ENCODE measurements around the gene GAGE12E.
"Not testable (repeated sequence)": the region's sequence is repeated elsewhere in the genome, so short reads cannot be mapped to it uniquely, and the experiment has no call there.

GAGE12E gene

GRCh38 chrX:49550989-49551388 lies at the start of gene GAGE12E:
Gene GAGE12E, plus strand, starts transcription at chrX:49551289. Its CDS starts 1,155 bp downstream, at chrX:49552444.
- DNase-seq (ENCODE audit: extremely low read depth, insufficient read length); H3K27me3 ChIP-seq (replicated peaks; ENCODE audit: control insufficient read depth, insufficient read depth, low read length); H3K4me3 ChIP-seq (replicated peaks; ENCODE audit: low read depth, low read length); H3K36me3 ChIP-seq (ENCODE audit: control insufficient read depth, insufficient read depth, low read length): not testable (repeated sequence)

GRCh38 chrX:49531877-49532276 lies 19.2 kb upstream of the GAGE12E start, which contains the start of gene GAGE12C:
Gene GAGE12C, plus strand, starts transcription at chrX:49532177. Its CDS starts 1,155 bp downstream, at chrX:49533332.
- not testable (repeated sequence) for H3K4me3 ChIP-seq (replicated peaks; ENCODE audit: low read depth, low read length); DNase-seq (ENCODE audit: extremely low read depth, insufficient read length); H3K36me3 ChIP-seq (ENCODE audit: control insufficient read depth, insufficient read depth, low read length); H3K27me3 ChIP-seq (replicated peaks; ENCODE audit: control insufficient read depth, insufficient read depth, low read length)

GRCh38 chrX:49541433-49541832 lies 9.7 kb upstream of the GAGE12E start, which contains the start of gene GAGE12D:
Gene GAGE12D, plus strand, starts transcription at chrX:49541733. Its CDS starts 1,155 bp downstream, at chrX:49542888.
- not testable (repeated sequence) for DNase-seq (ENCODE audit: extremely low read depth, insufficient read length); H3K36me3 ChIP-seq (ENCODE audit: control insufficient read depth, insufficient read depth, low read length); H3K4me3 ChIP-seq (replicated peaks; ENCODE audit: low read depth, low read length); H3K27me3 ChIP-seq (replicated peaks; ENCODE audit: control insufficient read depth, insufficient read depth, low read length)

DNA sequence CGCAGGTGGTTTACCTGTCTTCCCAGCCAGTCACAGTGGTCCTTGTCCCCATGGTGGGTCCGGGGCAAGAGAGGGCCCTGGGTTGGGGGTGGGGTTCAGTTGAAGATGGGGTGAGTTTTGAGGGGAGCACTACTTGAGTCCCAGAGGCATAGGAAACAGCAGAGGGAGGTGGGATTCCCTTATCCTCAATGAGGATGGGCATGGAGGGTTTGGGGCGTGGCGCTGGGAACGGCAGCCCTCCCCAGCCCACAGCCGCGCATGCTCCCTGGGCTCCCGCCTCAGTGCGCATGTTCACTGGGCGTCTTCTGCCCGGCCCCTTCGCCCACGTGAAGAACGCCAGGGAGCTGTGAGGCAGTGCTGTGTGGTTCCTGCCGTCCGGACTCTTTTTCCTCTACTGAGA lies 9.5 kb downstream of the GAGE12E start, which contains the start of gene GAGE12F:
GAGE12F (plus strand) TSS at position 301 of the 400 bp plus-strand sequence. CDS start 1,155 bp downstream, outside the sequence.
- not testable (repeated sequence) for H3K36me3 ChIP-seq (ENCODE audit: control insufficient read depth, insufficient read depth, low read length); DNase-seq (ENCODE audit: extremely low read depth, insufficient read length); H3K4me3 ChIP-seq (replicated peaks; ENCODE audit: low read depth, low read length); H3K27me3 ChIP-seq (replicated peaks; ENCODE audit: control insufficient read depth, insufficient read depth, low read length)

DNA sequence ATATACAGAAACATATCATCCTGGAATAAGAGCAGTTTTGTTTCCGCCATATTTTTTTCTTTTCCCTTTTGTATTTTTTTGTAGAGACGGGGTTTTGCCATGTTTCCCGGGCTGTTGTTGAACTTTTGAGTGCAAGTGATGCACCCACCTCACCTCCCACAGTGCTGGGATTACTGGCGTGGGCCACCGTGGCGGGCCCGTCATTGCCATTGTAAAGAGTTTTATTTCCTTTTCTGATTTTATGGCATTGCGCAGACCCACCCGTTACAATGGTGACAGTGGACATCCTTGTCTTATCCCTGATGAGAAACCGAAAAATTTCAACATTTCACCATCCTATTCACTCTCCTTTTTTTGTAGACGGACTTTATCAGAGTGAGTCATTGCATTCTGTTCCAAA lies 17.6 kb downstream of the GAGE12E start:
- H3K4me3 ChIP-seq (replicated peaks; ENCODE audit: low read depth, low read length); DNase-seq (ENCODE audit: extremely low read depth, insufficient read length); H3K36me3 ChIP-seq (ENCODE audit: control insufficient read depth, insufficient read depth, low read length); H3K27me3 ChIP-seq (replicated peaks; ENCODE audit: control insufficient read depth, insufficient read depth, low read length): not testable (repeated sequence)

DNA sequence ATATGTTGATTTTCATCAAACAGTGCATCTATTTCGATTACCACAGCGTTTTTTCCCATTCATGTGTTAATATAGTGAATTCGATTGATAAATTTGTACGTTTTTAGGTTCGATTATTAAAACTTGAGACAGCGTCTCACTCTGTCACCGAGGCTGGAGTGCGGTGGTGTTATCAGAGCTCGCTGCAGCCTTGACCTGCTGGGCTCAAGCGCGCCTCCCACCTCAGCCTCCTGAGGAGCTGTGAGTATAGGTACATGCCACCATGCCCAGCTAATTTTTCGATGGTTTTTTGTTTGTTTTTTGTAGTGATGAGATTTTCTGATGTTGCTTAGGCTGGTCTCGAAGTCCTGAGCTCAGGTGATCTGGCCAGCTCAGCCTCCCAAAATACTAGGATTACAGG lies 18.1 kb downstream of the GAGE12E start:
- H3K4me3 ChIP-seq (replicated peaks; ENCODE audit: low read depth, low read length); H3K36me3 ChIP-seq (ENCODE audit: control insufficient read depth, insufficient read depth, low read length); H3K27me3 ChIP-seq (replicated peaks; ENCODE audit: control insufficient read depth, insufficient read depth, low read length); DNase-seq (ENCODE audit: extremely low read depth, insufficient read length): not testable (repeated sequence)

DNA sequence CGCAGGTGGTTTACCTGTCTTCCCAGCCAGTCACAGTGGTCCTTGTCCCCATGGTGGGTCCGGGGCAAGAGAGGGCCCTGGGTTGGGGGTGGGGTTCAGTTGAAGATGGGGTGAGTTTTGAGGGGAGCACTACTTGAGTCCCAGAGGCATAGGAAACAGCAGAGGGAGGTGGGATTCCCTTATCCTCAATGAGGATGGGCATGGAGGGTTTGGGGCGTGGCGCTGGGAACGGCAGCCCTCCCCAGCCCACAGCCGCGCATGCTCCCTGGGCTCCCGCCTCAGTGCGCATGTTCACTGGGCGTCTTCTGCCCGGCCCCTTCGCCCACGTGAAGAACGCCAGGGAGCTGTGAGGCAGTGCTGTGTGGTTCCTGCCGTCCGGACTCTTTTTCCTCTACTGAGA lies 19.0 kb downstream of the GAGE12E start, which contains the start of gene GAGE12G:
GAGE12G (plus strand) TSS at position 301 of the 400 bp plus-strand sequence. CDS start 1,155 bp downstream, outside the sequence.
- not testable (repeated sequence) for H3K36me3 ChIP-seq (ENCODE audit: control insufficient read depth, insufficient read depth, low read length); DNase-seq (ENCODE audit: extremely low read depth, insufficient read length); H3K27me3 ChIP-seq (replicated peaks; ENCODE audit: control insufficient read depth, insufficient read depth, low read length); H3K4me3 ChIP-seq (replicated peaks; ENCODE audit: low read depth, low read length)

- not testable (repeated sequence) for H3K27me3 ChIP-seq (replicated peaks; ENCODE audit: control insufficient read depth, insufficient read depth, low read length); DNase-seq (ENCODE audit: extremely low read depth, insufficient read length); H3K36me3 ChIP-seq (ENCODE audit: control insufficient read depth, insufficient read depth, low read length); H3K4me3 ChIP-seq (replicated peaks; ENCODE audit: low read depth, low read length)
Observed at GRCh38 chrX:49579649-49580048, 28.6 kb downstream of the GAGE12E start, which contains the start of gene GAGE12H. Gene GAGE12H, plus strand, starts transcription at chrX:49579949. Its CDS starts 1,155 bp downstream, at chrX:49581104.

- H3K4me3 ChIP-seq (replicated peaks; ENCODE audit: low read depth, low read length); DNase-seq (ENCODE audit: extremely low read depth, insufficient read length); H3K36me3 ChIP-seq (ENCODE audit: control insufficient read depth, insufficient read depth, low read length); H3K27me3 ChIP-seq (replicated peaks; ENCODE audit: control insufficient read depth, insufficient read depth, low read length): not testable (repeated sequence)
Observed at GRCh38 chrX:49589196-49589595, 38.1 kb downstream of the GAGE12E start, which contains the start of gene GAGE2A. Gene GAGE2A, plus strand, starts transcription at chrX:49589496. Its CDS starts 1,155 bp downstream, at chrX:49590651.

- H3K4me3 ChIP-seq (replicated peaks; ENCODE audit: low read depth, low read length); DNase-seq (ENCODE audit: extremely low read depth, insufficient read length); H3K36me3 ChIP-seq (ENCODE audit: control insufficient read depth, insufficient read depth, low read length); H3K27me3 ChIP-seq (replicated peaks; ENCODE audit: control insufficient read depth, insufficient read depth, low read length): not testable (repeated sequence)
Observed at GRCh38 chrX:49589769-49590478, 38.8 kb downstream of the GAGE12E start.

- not testable (repeated sequence) for DNase-seq (ENCODE audit: extremely low read depth, insufficient read length); H3K4me3 ChIP-seq (replicated peaks; ENCODE audit: low read depth, low read length); H3K36me3 ChIP-seq (ENCODE audit: control insufficient read depth, insufficient read depth, low read length); H3K27me3 ChIP-seq (replicated peaks; ENCODE audit: control insufficient read depth, insufficient read depth, low read length)
Observed at GRCh38 chrX:49590488-49590887, 39.4 kb downstream of the GAGE12E start.

GRCh38 chrX:49598720-49599119 lies 47.6 kb downstream of the GAGE12E start, which contains the start of gene GAGE1:
Gene GAGE1, plus strand, starts transcription at chrX:49599020. Its CDS starts 1,155 bp downstream, at chrX:49600175.
- not testable (repeated sequence) for H3K4me3 ChIP-seq (replicated peaks; ENCODE audit: low read depth, low read length); H3K27me3 ChIP-seq (replicated peaks; ENCODE audit: control insufficient read depth, insufficient read depth, low read length); H3K36me3 ChIP-seq (ENCODE audit: control insufficient read depth, insufficient read depth, low read length); DNase-seq (ENCODE audit: extremely low read depth, insufficient read length)

Measured in GM06990 (cell line).